HUES48 (cell line): ENCODE results near the gene OR5B17.

Experiments
- H3K27ac ChIP-seq: one replicate; pipeline ENCODE4 v1.7.0; 2013; ENCODE audit warnings: low read depth, low read length, inconsistent platforms
- H3K27me3 ChIP-seq: 2 replicates; pipeline ENCODE4 v1.6.1; 2013; ENCODE audit warnings: mild to moderate bottlenecking, low read length; ENCODE audit not compliant: control insufficient read depth, insufficient read depth
- H3K36me3 ChIP-seq: 2 replicates; pipeline ENCODE4 v1.6.1; 2013; ENCODE audit warnings: low read length; ENCODE audit not compliant: control insufficient read depth, insufficient read depth
- H3K4me1 ChIP-seq: 2 replicates; pipeline ENCODE4 v1.6.1; 2013; ENCODE audit warnings: mild to moderate bottlenecking, low read length; ENCODE audit not compliant: control insufficient read depth, insufficient read depth
- H3K4me3 ChIP-seq: 2 replicates; pipeline ENCODE4 v1.5.1; 2013; ENCODE audit warnings: mild to moderate bottlenecking, low read depth, low read length
- H3K9ac ChIP-seq: 2 replicates; pipeline ENCODE4 v1.6.1; 2013; ENCODE audit warnings: mild to moderate bottlenecking, low read depth, low read length, moderate library complexity
- H3K9me3 ChIP-seq: 2 replicates; pipeline ENCODE4 v1.6.1; 2013; ENCODE audit warnings: low read length; ENCODE audit not compliant: control insufficient read depth, insufficient read depth

The OR5B17 gene

GRCh38 chr11:58318532-58318931 is 40.3 kb downstream of the OR5B17 start:
- Histone ChIP-seq H3K9me3 (peaks cover 4% of the 10 kb centered on the region), H3K36me3 (no peaks in the 10 kb centered on the region), H3K4me1 (no peaks in the 10 kb centered on the region), H3K27me3 (no peaks in the 10 kb centered on the region), H3K27ac (no peak overlapping the region), H3K4me3 (no peak overlapping the region), H3K9ac (no peak overlapping the region)

- Histone ChIP-seq H3K9me3 (peaks cover 17% of the 10 kb centered on the region), H3K9ac (no peak overlapping the region), H3K36me3 (no peaks in the 10 kb centered on the region), H3K27me3 (no peaks in the 10 kb centered on the region), H3K4me1 (no peaks in the 10 kb centered on the region), H3K4me3 (no peak overlapping the region), H3K27ac (no peak overlapping the region)
Measured at GRCh38 chr11:58316142-58316541, 42.7 kb downstream of the OR5B17 start.
